ENCODE results near the gene SCNN1A. TPM values are rescaled to one million over a fixed set of nuclear protein-coding genes. Genes with fewer than 3 reads are reported as not detected.

Gene SCNN1A
- total RNA-seq, 1 experiment from 2014 or later = 118 TPM

DNA sequence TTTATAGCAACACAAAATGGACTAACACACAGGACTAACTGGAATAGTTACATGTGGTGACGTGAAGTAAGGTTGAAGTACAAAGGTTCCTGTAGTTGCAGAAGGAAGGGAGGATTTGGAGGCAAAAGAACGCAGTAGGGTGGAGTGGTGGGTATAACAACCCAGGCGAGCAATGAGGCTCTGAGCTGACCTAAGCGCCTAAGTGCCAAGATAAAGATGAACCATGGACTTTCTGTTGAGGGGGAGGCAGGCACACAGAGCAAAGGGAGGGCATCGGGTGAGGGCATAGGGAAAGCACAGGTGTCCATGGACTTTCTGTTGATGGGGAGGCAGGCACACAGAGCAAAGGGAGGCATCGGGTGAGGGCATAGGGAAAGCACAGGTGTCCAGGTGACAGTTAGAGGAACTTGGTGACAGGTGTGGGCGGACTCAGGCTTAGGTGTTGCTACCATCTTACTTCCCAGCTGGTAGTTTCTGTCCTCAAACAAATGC lies 15.2 kb downstream of the SCNN1A start:
- Histone ChIP-seq H4K20me1 (ENCODE audit: insufficient read depth) (no peaks in the 10 kb centered on the region), H3K27ac (ENCODE audit: low read depth, low read length) (no peak overlapping the region), H3K9me3 (ENCODE audit: control insufficient read depth in 1 of 2, insufficient read depth in 1 of 2, low read depth in 1 of 2, low read length in 2 of 2) (no peaks in the 10 kb centered on the region), H3K79me2 (ENCODE audit: insufficient read depth, low read length) (peaks cover 27% of the 10 kb centered on the region), H3K4me1 (ENCODE audit: control insufficient read depth in 1 of 2, insufficient read depth in 2 of 2, low read length in 2 of 2) (peaks cover 37 to 58% of the 10 kb centered on the region in 2 experiments), H3K4me3 (replicated peaks in 1 of 2; ENCODE audit: low read depth in 1 of 2, low read length in 2 of 2) (no peak overlapping the region), H2AFZ (ENCODE audit: low read depth, low read length, poor library complexity, severe bottlenecking) (no peak overlapping the region), H3K4me2 (ENCODE audit: low read length) (no peak overlapping the region), H3K9ac (ENCODE audit: low read length) (no peak overlapping the region), H3K9me2 (ENCODE audit: insufficient read depth) (no peaks in the 10 kb centered on the region), H3K27me3 (ENCODE audit: insufficient read depth, low read length) (no peaks in the 10 kb centered on the region), H3K36me3 (ENCODE audit: control insufficient read depth in 1 of 2, insufficient read depth in 2 of 2, low read length in 2 of 2) (peaks cover 4 to 19% of the 10 kb centered on the region in 2 experiments; a peak in 3 of 4 replicates)
- ATAC-seq = no peak
- no peak for TF ChIP-seq TCF7L2 (IDR thresholded peaks at IDR 0.05; ENCODE audit: borderline replicate concordance, extremely low read depth, insufficient read depth, insufficient read length)
- no peak for TF ChIP-seq POLR2A (IDR thresholded peaks at IDR 0.05; ENCODE audit: borderline replicate concordance, extremely low read depth, insufficient read depth, insufficient read length)
- no peak for TF ChIP-seq RAD21 (IDR thresholded peaks at IDR 0.05; ENCODE audit: low read depth)
- no peak for TF ChIP-seq POLR2AphosphoS5 (IDR thresholded peaks at IDR 0.05; ENCODE audit: low read depth, low read length)
- no peak for TF ChIP-seq EGR1 (IDR thresholded peaks at IDR 0.05; ENCODE audit: low read depth)
- no peak for TF ChIP-seq YY1 (IDR thresholded peaks at IDR 0.05; ENCODE audit: extremely low read depth, insufficient replicate concordance, low read depth, low read length)
- BruUV-seq (replicated peaks) = no TSS peak
- DNase-seq (ENCODE audit: low read depth, low spot score) = no peak
- ChIA-PET RAD21 (ENCODE audit: low non-redundant PET in 1 of 2, low total read pairs in 2 of 2, uncharacterized antibody in 2 of 2, unreplicated experiment in 2 of 2) (no interaction called here), CTCF (no interaction called here), POLR2A (interaction anchor here (1.3 kb wide), 1 partner anchor 24 kb away, joined by 4 read pairs; no protein-coding TSS in a partner anchor)
- intact Hi-C loops (cut with micrococcal nuclease) = no loop called here

DNA sequence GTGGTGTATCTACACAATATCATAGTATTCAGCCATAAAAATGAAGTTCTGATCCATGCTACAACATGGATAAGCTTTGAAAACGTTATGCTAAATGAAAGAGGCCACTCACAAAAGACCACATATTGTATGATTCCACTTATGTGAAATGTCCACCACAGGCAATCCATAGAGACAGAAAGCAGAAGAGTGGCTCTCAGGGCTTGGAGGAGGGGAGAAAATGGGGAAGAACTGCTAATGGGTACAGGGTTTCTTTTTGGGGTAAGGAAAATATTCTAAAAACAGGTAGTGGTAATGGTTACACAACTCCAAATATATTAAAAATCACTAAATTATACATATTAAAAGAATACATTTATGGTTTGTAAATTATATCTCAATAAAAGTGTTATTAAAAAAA lies 16.5 kb downstream of the SCNN1A start:
- no peak overlapping the region for H3K4me3 ChIP-seq (replicated peaks in 1 of 2; ENCODE audit: low read depth in 1 of 2, low read length in 2 of 2)
- no peak for TF ChIP-seq POLR2A (IDR thresholded peaks at IDR 0.05; ENCODE audit: borderline replicate concordance, extremely low read depth, insufficient read depth, insufficient read length)
- no peak for TF ChIP-seq SIN3A (IDR thresholded peaks at IDR 0.05; ENCODE audit: low read depth)
- no peak for TF ChIP-seq CEBPB (IDR thresholded peaks at IDR 0.05; ENCODE audit: low read depth)
- TF ChIP-seq, protein P1, sequence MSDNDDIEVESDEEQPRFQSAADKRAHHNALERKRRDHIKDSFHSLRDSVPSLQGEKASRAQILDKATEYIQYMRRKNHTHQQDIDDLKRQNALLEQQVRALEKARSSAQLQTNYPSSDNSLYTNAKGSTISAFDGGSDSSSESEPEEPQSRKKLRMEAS (IDR thresholded peaks at IDR 0.05) = no peak
- TF ChIP-seq, protein P2, sequence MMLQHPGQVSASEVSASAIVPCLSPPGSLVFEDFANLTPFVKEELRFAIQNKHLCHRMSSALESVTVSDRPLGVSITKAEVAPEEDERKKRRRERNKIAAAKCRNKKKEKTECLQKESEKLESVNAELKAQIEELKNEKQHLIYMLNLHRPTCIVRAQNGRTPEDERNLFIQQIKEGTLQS (IDR thresholded peaks at IDR 0.05) = no peak
- TF ChIP-seq EZH2 (IDR thresholded peaks at IDR 0.05) = no peak
- H3K4me1 ChIP-seq (ENCODE audit: control insufficient read depth in 1 of 2, insufficient read depth in 2 of 2, low read length in 2 of 2) = peaks cover 27 to 46% of the 10 kb centered on the region in 2 experiments
- H3K27me3 ChIP-seq (ENCODE audit: insufficient read depth, low read length) = no peaks in the 10 kb centered on the region
- no peak overlapping the region for H3K9ac ChIP-seq (ENCODE audit: low read length)
- ChIA-PET CTCF (no interaction called here), POLR2A (no interaction called here), RAD21 (ENCODE audit: low non-redundant PET in 1 of 2, low total read pairs in 2 of 2, uncharacterized antibody in 2 of 2, unreplicated experiment in 2 of 2) (no interaction called here)
- DNase-seq (ENCODE audit: low read depth, low spot score) (no peak), ATAC-seq (no peak)
- H4K20me1 ChIP-seq (ENCODE audit: insufficient read depth) = no peaks in the 10 kb centered on the region
- no peaks in the 10 kb centered on the region for H3K9me3 ChIP-seq (ENCODE audit: control insufficient read depth in 1 of 2, insufficient read depth in 1 of 2, low read depth in 1 of 2, low read length in 2 of 2)
- H2AFZ ChIP-seq (ENCODE audit: low read depth, low read length, poor library complexity, severe bottlenecking) = no peak overlapping the region
- no peak overlapping the region for H3K27ac ChIP-seq (ENCODE audit: low read depth, low read length)
- H3K4me2 ChIP-seq (ENCODE audit: low read length) = no peak overlapping the region
- H3K9me2 ChIP-seq (ENCODE audit: insufficient read depth) = no peaks in the 10 kb centered on the region
- TSS peak; percentile 6 for BruUV-seq (replicated peaks)
- peaks cover 15% of the 10 kb centered on the region for H3K79me2 ChIP-seq (ENCODE audit: insufficient read depth, low read length)
- H3K36me3 ChIP-seq (ENCODE audit: control insufficient read depth in 1 of 2, insufficient read depth in 2 of 2, low read length in 2 of 2) = peaks cover 5 to 20% of the 10 kb centered on the region in 2 experiments; a peak in 3 of 4 replicates
- intact Hi-C loops (cut with micrococcal nuclease) = no loop called here
